HepG2 (cell line): Measurements from ENCODE around the gene PSAP. TPM values are rescaled to one million over a fixed set of nuclear protein-coding genes. Genes with fewer than 3 reads are reported as not detected.

Source experiments
- ATF1 ChIP-seq: IDR thresholded peaks from 2 replicates; pipeline ENCODE4 v1.6.1; 2016; ENCODE audit warnings: mild to moderate bottlenecking, control low read depth
- FOXK1 ChIP-seq: sonication (generic); formaldehyde crosslinking; IDR thresholded peaks from 2 replicates; pipeline ENCODE4 v1.4.0; 2020; ENCODE audit warnings: low read depth, missing genetic modification reagents, borderline replicate concordance
- HOXA3 ChIP-seq: sonication (generic); formaldehyde crosslinking; IDR thresholded peaks from 2 replicates; pipeline ENCODE4 v1.5.0; 2020; ENCODE audit warnings: missing genetic modification reagents
- KDM1A ChIP-seq: IDR thresholded peaks from 2 replicates; pipeline ENCODE4 v1.6.1; 2016; ENCODE audit warnings: missing compliant biosample characterization
- MEIS1 ChIP-seq: sonication (generic); formaldehyde crosslinking; IDR thresholded peaks from 2 replicates; pipeline ENCODE4 v1.9.0; 2021; ENCODE audit warnings: mild to moderate bottlenecking, missing genetic modification reagents, moderate library complexity, borderline replicate concordance
- PAWR ChIP-seq: sonication (generic); formaldehyde crosslinking; IDR thresholded peaks from 2 replicates; pipeline ENCODE4 v1.4.0; 2020; ENCODE audit warnings: missing genetic modification reagents, mild to moderate bottlenecking, borderline replicate concordance
- POLR2AphosphoS2 ChIP-seq: IDR thresholded peaks from 2 replicates; pipeline ENCODE4 v1.6.1; 2011; ENCODE audit warnings: low read depth, low read length, improper control_type of control experiment
- SIN3B ChIP-seq: fragments of 150-350 bp; IDR thresholded peaks from 2 replicates; pipeline ENCODE4 v1.6.1; 2014; ENCODE audit warnings: low read length
- SMARCC2 ChIP-seq: fragments of 450-650 bp; IDR thresholded peaks from 2 replicates; pipeline ENCODE4 v1.6.1; 2017; ENCODE audit warnings: antibody characterized with exemption, mild to moderate bottlenecking
- SP5 ChIP-seq: IDR thresholded peaks from 2 replicates; pipeline ENCODE4 v1.6.1; 2016; ENCODE audit warnings: low read depth, borderline replicate concordance
- STAT5B ChIP-seq: sonication (generic); formaldehyde crosslinking; IDR thresholded peaks from 2 replicates; pipeline ENCODE4 v1.4.0; 2020; ENCODE audit warnings: missing genetic modification reagents
- TFDP2 ChIP-seq: sonication (generic); formaldehyde crosslinking; IDR thresholded peaks from 2 replicates; pipeline ENCODE4 v1.4.0; 2020; ENCODE audit warnings: missing genetic modification reagents
- ZNF367 ChIP-seq: sonication (generic); formaldehyde crosslinking; IDR thresholded peaks from 2 replicates; pipeline ENCODE4 v1.4.0; 2020; ENCODE audit warnings: missing genetic modification reagents, borderline replicate concordance
- ZNF672 ChIP-seq: sonication (generic); formaldehyde crosslinking; IDR thresholded peaks from 2 replicates; pipeline ENCODE4 v1.8.1; 2022; ENCODE audit warnings: missing genetic modification reagents
- polyA plus RNA-seq, 8 experiments: library from polyadenylated mRNA; depleted of rRNA in 3 of 8; stranded (reverse) in 7 of 8; unstranded in 1 of 8; fragments of >200 nt; fragmentation: Illumina TruSeq in 4 of 8; extraction: Trizol in 4 of 8; gene quantifications; 2 replicates each; pipeline versions ENCODE4 v1.2.1 to v1.2.3, GENCODE V29; 2011 to 2016; ENCODE audit warnings: low read depth in 4 of 8, missing spikeins in 1 of 8, mixed read lengths in 1 of 8; ENCODE audit not compliant: insufficient read depth in 1 of 8
- total RNA-seq, 5 experiments: library from RNA; depleted of rRNA; stranded (reverse); fragments of >200 nt; fragmentation: Illumina TruSeq; extraction: Trizol; gene quantifications; 2 replicates each; pipeline ENCODE4 v1.2.3, GENCODE V29; 2016; ENCODE audit warnings: low read depth in 1 of 5
- TF ChIP-seq, protein P1 (sequence below): sonication (generic); formaldehyde crosslinking; IDR thresholded peaks from 2 replicates; pipeline ENCODE4 v1.5.0; 2020; ENCODE audit warnings: mild to moderate bottlenecking, missing genetic modification reagents, borderline replicate concordance
- TF ChIP-seq, protein P2 (sequence below): sonication (generic); formaldehyde crosslinking; IDR thresholded peaks from 2 replicates; pipeline ENCODE4 v1.8.1; 2023; ENCODE audit warnings: mild to moderate bottlenecking, missing genetic modification reagents, borderline replicate concordance
- TF ChIP-seq, protein P3 (sequence below): sonication (generic); formaldehyde crosslinking; IDR thresholded peaks from 2 replicates; pipeline ENCODE4 v1.8.0; 2022; ENCODE audit warnings: mild to moderate bottlenecking, missing genetic modification reagents
- TF ChIP-seq, protein P4 (sequence below): sonication (generic); formaldehyde crosslinking; IDR thresholded peaks from 2 replicates; pipeline ENCODE4 v1.9.0; 2021; ENCODE audit warnings: missing genetic modification reagents, mild to moderate bottlenecking, borderline replicate concordance

The PSAP gene
- total and polyA plus RNA-seq, 2 of the 13 experiments (the other 11 are each of a cell fraction or from before 2014, with no cell fraction given), result 323 to 643 TPM

DNA sequence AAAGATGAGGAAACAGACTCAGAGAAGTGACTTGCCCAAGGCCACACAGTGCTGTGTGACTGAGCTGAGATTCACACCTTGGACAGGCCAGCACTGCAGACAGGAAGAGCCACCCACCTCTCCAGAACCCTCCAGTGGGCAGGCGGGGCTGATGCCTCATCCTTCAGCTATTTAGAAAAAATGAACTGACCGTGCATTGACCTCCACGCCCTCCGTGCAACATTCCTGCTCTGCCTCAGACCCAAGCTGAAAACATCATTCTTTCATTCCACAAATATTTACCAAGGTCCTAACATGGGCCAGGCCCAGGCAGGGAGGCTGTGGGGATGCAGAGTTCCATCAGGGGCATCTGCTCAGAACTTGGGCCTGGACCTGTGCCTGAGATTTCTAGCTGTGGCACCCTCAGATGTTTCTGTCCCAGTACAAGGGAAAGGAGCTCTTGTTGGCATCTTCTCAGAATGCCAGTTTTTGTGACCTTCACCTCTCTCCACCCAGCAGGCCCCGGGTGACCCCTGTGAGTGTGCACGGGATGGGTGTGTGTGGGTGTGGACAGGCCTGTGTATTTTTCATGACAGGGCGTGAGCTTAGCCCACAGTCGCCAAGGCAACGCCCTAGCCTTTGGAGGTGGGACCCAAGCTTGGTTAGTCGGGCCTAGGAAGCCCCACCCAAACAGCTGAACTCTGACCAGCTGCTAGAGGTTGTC, 84.2 kb downstream of the PSAP start (continued):
- TF ChIP-seq SP5, result peak; percentile 40; the same call in 1 of the 2 replicates
- TF ChIP-seq KDM1A, result peak; percentile 48; the same call in 1 of the 2 replicates
- TF ChIP-seq SIN3B, result no peak
- no peak for TF ChIP-seq SMARCC2
- no peak for TF ChIP-seq ZNF672 (CRISPR knock-in tag)
- TF ChIP-seq MEIS1 (CRISPR knock-in tag), result no peak
- TF ChIP-seq, protein P1, sequence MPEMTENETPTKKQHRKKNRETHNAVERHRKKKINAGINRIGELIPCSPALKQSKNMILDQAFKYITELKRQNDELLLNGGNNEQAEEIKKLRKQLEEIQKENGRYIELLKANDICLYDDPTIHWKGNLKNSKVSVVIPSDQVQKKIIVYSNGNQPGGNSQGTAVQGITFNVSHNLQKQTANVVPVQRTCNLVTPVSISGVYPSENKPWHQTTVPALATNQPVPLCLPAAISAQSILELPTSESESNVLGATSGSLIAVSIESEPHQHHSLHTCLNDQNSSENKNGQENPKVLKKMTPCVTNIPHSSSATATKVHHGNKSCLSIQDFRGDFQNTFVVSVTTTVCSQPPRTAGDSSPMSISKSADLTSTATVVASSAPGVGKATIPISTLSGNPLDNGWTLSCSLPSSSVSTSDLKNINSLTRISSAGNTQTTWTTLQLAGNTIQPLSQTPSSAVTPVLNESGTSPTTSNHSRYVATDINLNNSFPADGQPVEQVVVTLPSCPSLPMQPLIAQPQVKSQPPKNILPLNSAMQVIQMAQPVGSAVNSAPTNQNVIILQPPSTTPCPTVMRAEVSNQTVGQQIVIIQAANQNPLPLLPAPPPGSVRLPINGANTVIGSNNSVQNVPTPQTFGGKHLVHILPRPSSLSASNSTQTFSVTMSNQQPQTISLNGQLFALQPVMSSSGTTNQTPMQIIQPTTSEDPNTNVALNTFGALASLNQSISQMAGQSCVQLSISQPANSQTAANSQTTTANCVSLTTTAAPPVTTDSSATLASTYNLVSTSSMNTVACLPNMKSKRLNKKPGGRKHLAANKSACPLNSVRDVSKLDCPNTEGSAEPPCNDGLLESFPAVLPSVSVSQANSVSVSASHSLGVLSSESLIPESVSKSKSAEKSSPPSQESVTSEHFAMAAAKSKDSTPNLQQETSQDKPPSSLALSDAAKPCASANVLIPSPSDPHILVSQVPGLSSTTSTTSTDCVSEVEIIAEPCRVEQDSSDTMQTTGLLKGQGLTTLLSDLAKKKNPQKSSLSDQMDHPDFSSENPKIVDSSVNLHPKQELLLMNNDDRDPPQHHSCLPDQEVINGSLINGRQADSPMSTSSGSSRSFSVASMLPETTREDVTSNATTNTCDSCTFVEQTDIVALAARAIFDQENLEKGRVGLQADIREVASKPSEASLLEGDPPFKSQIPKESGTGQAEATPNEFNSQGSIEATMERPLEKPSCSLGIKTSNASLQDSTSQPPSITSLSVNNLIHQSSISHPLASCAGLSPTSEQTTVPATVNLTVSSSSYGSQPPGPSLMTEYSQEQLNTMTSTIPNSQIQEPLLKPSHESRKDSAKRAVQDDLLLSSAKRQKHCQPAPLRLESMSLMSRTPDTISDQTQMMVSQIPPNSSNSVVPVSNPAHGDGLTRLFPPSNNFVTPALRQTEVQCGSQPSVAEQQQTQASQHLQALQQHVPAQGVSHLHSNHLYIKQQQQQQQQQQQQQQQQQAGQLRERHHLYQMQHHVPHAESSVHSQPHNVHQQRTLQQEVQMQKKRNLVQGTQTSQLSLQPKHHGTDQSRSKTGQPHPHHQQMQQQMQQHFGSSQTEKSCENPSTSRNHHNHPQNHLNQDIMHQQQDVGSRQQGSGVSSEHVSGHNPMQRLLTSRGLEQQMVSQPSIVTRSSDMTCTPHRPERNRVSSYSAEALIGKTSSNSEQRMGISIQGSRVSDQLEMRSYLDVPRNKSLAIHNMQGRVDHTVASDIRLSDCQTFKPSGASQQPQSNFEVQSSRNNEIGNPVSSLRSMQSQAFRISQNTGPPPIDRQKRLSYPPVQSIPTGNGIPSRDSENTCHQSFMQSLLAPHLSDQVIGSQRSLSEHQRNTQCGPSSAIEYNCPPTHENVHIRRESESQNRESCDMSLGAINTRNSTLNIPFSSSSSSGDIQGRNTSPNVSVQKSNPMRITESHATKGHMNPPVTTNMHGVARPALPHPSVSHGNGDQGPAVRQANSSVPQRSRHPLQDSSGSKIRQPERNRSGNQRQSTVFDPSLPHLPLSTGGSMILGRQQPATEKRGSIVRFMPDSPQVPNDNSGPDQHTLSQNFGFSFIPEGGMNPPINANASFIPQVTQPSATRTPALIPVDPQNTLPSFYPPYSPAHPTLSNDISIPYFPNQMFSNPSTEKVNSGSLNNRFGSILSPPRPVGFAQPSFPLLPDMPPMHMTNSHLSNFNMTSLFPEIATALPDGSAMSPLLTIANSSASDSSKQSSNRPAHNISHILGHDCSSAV, result no peak
- no peak for TF ChIP-seq ZNF367
- no peak for TF ChIP-seq TFDP2 (CRISPR knock-in tag)
- TF ChIP-seq, protein P2, sequence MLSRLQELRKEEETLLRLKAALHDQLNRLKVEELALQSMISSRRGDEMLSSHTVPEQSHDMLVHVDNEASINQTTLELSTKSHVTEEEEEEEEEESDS, result no peak
- no peak for TF ChIP-seq PAWR (CRISPR knock-in tag)
- TF ChIP-seq, protein P3, sequence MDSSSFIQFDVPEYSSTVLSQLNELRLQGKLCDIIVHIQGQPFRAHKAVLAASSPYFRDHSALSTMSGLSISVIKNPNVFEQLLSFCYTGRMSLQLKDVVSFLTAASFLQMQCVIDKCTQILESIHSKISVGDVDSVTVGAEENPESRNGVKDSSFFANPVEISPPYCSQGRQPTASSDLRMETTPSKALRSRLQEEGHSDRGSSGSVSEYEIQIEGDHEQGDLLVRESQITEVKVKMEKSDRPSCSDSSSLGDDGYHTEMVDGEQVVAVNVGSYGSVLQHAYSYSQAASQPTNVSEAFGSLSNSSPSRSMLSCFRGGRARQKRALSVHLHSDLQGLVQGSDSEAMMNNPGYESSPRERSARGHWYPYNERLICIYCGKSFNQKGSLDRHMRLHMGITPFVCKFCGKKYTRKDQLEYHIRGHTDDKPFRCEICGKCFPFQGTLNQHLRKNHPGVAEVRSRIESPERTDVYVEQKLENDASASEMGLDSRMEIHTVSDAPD (CRISPR knock-in tag), result no peak
- no peak for TF ChIP-seq FOXK1 (CRISPR knock-in tag)
- 0 out of 2 replicates have a peak, but pooled peaks have one; percentile 18 for TF ChIP-seq HOXA3 (CRISPR knock-in tag)
- TF ChIP-seq STAT5B, result no peak
- no peak for TF ChIP-seq POLR2AphosphoS2
- TF ChIP-seq, protein P4, sequence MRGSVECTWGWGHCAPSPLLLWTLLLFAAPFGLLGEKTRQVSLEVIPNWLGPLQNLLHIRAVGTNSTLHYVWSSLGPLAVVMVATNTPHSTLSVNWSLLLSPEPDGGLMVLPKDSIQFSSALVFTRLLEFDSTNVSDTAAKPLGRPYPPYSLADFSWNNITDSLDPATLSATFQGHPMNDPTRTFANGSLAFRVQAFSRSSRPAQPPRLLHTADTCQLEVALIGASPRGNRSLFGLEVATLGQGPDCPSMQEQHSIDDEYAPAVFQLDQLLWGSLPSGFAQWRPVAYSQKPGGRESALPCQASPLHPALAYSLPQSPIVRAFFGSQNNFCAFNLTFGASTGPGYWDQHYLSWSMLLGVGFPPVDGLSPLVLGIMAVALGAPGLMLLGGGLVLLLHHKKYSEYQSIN (CRISPR knock-in tag), result no peak
- TF ChIP-seq ATF1 (CRISPR knock-in tag), result no peak
